ENCODE results near the gene MAP3K14.

The MAP3K14 gene

DNA sequence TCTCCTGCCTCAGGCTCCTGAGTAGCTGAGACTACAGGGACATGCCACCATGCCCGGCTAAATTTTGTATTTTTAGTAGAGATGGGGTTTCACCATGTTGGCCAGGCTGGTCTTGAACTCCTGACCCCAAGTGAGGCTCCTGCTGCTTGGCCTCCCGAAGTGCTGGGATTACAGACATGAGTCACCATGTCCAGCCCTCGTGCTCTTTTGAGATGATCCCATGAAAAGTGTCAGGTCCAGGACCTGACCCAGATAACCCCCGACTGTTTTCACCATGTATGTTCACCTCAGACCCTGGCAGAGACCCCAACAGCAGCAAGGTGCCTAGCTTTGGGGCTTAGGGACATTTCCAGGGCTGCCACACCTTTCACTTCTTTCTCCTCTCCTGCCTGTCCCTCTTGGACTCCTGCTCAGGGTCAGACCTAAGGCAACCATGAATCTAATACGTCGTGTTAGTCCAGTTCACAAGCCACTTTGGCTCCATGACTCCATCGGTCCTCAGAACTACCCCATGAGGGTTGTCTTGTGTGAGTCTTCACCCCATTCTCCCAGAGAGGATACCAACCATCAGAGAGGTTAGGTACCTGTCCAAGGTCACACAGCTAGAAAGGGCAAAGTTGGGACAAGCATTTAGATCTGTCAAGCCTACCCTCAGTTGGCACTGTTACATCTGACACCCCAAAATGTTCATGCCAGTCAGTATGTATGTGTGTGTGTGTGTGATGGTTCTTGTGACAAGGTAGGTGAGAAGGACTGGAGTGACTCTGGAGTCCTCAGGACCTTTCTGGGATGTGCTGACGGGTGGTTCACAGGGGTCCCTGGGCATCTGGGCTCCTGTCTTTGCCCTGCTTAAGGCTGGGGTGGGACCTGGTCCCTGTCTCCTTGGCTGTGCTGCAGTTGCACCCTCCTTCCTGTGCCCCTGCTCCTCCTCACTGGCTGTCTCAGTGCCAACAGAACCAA lies 23.1 kb upstream of the MAP3K14 start:
- DNase-seq (ENCODE audit: low read depth in 2 of 3, low spot score in 2 of 3): no peak

GRCh38 chr17:45338996-45339535 lies 22.2 kb upstream of the MAP3K14 start:
- DNase-seq (ENCODE audit: low read depth in 2 of 3, low spot score in 2 of 3): no peak

DNA sequence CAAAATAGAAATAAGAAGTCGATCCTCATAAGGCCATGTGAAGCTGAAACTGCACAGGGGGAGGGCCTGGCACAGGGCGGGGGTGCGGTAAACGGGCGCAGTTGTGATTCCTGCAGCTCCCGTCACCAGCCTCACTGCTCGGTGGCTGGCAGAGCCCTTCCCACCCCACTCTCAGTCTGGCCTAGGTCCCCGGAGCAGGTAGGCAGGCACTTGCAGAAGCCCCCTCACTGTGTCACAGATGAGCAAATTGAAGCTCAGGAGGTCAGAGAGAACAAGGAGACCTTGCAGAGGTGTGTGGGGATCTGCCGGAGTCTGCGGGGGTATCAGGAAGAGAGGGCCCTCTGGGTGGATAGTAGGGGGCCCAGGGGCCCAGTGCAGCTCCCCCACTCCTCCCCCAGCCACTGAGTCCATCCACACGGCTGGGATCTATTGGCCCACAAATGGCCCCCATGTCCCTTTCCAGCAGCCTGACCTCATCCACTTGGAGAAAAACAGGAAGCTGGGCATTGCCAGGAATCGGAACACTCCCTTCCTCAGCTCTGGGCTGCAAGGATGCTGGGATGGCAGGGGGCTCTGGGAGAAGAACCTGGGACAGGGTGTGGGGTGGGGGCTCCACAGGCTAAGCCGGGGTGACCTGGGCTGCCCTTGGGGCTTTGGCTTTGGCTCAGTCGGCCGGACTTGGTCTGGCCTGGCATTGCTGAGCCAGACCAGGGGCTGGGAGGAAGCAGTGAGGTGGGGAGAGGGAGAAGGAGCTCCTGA lies 21.4 kb upstream of the MAP3K14 start:
- DNase-seq (ENCODE audit: low read depth in 2 of 3, low spot score in 2 of 3): no peak

DNA sequence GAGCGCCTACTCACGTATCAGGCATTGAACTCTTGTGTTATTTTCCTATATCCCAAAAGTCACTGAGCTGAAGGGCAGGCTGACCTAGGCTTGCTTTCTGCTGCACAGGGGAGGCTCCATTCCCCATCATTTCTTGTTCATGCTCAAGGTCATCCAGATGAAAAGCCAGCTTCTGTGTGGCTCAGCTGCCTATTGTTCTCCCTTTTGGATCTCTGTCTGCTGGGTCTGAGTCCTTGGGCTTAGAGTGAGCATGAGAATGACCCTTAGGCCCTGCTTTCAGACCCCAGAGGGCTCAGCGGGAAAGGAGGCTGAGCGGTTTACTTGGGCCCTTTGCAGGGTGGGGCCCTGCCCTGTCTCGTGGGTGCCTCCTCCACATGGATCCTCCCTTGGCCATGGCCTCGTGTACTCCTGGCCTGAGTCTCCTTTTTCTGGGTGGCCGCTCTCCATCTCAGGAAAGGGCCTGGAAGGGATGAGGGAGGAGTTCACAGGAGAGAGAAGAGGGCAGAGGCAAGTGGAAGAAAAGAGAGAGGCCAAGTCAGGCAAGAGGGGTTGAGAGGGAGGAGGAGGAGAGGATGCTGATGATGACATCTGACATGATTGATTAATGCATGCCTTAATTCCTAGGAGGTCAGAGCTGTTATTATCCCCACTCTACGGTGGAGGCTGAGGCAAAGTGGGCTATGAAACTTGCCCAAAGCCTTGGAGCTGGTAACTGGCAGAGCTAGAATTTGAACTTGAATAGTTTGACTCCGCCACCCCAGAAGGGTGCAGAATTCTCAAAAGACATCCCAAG lies 19.8 kb upstream of the MAP3K14 start:
- no peak for DNase-seq (ENCODE audit: low read depth in 2 of 3, low spot score in 2 of 3)

DNA sequence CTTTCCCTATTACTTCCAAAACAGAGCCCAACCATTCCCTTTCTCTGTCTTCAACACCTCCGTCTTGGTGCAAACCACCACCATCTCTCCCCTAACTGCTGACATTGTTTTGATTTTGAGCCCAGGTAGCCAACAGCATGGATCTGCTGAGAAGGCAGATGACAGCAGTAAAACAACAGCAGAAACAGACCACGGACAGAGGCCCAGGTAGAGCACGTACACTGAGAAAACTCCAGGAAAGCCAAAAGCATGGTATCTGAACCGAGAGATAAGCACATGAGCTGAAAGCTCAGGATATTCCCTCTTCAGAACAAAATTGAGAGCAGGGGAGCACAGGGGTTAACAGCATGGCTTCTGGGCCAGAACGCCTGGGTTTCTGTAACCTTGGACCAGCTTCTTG lies 18.9 kb upstream of the MAP3K14 start:
- no peak for DNase-seq (ENCODE audit: low read depth in 2 of 3, low spot score in 2 of 3)

DNA sequence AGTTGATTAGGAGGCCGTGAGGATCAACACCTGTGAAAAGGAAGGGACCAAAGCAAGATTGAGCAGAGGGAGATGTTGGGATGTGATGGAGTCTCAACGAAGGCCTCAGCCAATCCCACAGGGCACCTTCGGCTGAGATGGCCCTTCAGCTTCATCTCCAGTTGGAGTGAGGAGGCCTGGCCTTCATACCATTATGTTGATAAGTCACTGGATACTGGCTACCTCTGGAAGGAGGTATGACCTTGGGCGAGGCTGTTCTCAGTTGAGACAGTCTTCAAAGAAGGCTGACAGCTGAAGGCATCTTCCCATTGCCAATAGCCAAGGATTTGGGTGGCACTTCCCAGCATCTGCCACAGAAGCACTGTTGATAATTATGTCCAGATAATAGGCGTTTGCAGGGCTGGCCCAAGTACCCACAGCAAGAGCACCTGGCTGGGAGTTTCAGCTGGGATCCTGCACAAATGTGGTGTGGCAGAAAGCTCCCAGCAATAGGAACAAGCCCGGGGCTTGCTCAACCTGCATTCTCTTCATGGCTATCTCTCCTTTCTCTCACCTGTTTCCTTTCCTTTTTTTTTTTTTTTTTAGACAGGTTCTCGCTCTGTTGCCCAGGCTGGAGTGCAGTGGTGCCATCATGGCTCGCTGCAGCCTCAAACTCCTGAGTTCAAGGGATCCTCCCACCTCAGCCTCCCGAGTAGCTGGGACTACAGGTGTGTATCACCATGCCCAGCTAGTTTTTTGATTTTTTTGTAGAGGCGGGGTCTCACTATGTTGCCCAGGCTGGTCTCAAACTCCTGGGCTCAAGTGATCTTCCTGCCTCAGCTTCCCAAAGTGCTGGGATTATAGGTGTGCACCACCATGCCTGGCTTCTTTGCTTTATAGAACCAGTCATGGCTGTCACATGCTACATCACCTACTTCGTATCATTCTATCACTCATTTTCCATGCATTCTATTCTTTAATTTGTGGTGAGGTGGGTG lies 18.2 kb upstream of the MAP3K14 start:
- no peak for DNase-seq (ENCODE audit: low read depth in 2 of 3, low spot score in 2 of 3)

GRCh38 chr17:45334231-45334630 lies 17.4 kb upstream of the MAP3K14 start:
- no peak for DNase-seq (ENCODE audit: low read depth in 2 of 3, low spot score in 2 of 3)

DNA sequence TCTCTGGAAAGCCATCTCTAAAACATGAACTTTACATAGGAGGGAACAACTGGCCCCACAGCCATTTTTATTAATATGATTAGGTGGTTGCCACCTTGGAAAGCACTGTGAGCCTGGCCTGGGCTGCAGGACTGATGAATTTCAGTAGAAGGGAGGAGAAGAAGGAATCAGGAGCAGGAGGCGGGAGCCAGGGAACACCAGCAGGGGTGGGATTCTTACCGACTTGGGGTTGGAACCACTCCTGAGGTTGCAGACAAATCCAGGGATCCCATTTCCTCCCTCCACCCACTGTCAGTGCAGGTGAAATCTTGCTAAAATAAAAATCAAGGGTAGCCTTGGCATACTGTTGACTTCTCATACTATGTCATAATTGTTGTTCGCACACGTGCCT lies 16.9 kb upstream of the MAP3K14 start:
- DNase-seq (ENCODE audit: low read depth in 2 of 3, low spot score in 2 of 3): no peak

DNA sequence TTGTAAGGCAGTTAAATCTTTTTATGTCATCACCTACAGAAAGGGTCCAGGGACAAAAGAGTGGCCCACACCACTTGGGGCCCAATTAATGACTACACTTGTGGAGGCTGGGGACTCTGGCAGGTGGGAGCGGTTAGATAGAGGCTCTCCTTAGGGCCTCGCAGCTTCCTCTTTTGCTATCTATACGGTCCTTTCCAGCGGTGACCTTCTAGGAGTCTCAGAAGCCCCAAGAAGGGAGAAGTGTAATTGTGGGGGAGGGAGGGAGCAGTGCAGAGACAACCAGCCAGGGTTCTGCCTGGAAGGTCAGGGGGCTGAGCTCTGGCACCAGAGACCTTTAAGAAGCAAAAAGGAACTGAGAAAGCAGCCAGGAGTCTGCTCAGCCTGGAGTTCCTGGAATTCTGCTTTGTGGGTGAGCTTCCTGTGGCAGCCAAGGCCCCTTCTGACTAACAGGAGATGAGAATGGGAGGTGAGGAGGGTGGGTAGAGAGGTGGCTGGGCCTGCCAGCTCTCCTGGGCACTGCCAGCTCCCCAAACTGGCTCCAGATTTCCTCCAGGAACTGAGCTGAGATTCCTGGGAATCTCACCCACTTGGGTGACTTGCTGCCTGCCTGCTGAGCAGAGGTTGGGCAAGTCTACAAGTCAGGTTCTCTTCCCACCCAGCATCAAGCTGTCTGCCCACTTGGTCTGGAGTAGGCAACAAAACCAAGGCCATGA lies 16.3 kb upstream of the MAP3K14 start:
- no peak for DNase-seq (ENCODE audit: low read depth in 2 of 3, low spot score in 2 of 3)

DNA sequence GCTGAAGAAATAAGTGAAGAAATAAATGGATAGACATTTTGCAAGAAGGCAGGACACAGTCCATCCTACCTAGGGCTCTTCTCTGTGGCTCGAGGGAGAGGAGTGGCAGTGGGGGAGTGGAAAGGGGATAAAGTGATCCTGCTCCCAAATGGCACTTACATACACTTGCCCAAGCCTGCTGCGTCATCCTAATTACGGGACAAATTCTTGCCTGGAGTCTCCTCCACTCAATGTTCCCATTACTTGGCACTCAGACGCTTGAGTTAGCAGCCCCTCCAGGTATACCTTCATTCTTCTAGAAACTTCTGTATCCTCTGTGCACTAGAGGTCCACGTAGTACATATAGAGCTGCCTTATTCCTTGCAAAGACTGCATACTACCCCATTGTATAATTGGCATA lies 15.7 kb upstream of the MAP3K14 start:
- no peak for DNase-seq (ENCODE audit: low read depth in 2 of 3, low spot score in 2 of 3)

GRCh38 chr17:45326626-45327025 lies 9.8 kb upstream of the MAP3K14 start:
- no peak for DNase-seq (ENCODE audit: low read depth in 2 of 3, low spot score in 2 of 3)

GRCh38 chr17:45325810-45326209 lies 9.0 kb upstream of the MAP3K14 start:
- no peak for DNase-seq (ENCODE audit: low read depth in 2 of 3, low spot score in 2 of 3)

DNA sequence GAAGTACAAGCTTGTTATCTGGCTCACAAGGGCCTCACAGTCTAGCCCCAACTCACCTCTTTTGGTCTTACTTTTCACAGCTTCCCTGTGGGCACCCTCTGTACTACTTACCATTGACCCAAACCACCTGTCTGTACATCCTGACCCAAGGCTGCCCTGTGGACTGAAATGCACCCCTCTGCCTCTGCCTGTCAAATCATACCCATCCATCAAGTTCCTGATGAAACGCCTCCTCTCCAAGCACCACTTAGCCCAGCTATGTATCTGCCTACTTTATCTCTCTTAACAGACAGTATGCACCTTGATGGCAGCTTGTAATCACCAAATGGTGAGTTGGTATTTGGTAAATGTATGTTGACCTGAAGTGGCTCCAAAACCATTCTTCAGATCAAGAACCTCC lies 7.5 kb upstream of the MAP3K14 start:
- no peak for DNase-seq (ENCODE audit: low read depth in 2 of 3, low spot score in 2 of 3)

GRCh38 chr17:45322168-45322567 lies 5.3 kb upstream of the MAP3K14 start:
- DNase-seq (ENCODE audit: low read depth in 2 of 3, low spot score in 2 of 3): no peak

- DNase-seq (ENCODE audit: low read depth in 2 of 3, low spot score in 2 of 3): no peak
Measured at GRCh38 chr17:45320931-45321461, 4.2 kb upstream of the MAP3K14 start.

DNA sequence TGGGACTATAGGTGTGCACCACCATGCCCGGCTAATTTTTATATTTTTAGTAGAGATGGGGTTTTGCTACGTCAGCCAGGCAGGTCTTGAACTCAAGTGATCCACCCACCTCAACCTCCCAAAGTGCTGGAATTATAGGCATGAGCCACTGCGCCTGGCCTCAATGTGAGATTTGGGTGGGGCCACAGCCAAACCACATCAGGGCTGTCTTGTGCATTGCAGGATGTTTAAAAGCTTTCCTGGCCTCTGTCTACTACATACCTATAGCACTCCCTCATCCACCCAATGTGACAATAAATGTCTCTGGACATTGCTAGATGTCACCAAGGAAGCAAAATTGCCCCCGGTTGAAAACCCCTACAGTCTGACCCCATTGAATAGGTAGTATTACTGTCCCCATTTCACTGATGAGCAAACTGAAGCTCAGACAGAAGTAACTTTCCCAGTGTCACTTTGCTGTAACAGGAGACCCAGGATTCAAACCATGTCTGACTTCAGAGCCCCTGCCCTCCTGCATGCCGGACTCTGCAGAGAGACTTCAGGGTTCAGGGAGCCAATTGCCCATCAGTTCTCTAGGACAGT lies 3.6 kb upstream of the MAP3K14 start:
- DNase-seq (ENCODE audit: low read depth in 2 of 3, low spot score in 2 of 3): no peak

- DNase-seq (ENCODE audit: low read depth in 2 of 3, low spot score in 2 of 3): no peak
Measured at GRCh38 chr17:45319239-45319703, 2.5 kb upstream of the MAP3K14 start.

DNA sequence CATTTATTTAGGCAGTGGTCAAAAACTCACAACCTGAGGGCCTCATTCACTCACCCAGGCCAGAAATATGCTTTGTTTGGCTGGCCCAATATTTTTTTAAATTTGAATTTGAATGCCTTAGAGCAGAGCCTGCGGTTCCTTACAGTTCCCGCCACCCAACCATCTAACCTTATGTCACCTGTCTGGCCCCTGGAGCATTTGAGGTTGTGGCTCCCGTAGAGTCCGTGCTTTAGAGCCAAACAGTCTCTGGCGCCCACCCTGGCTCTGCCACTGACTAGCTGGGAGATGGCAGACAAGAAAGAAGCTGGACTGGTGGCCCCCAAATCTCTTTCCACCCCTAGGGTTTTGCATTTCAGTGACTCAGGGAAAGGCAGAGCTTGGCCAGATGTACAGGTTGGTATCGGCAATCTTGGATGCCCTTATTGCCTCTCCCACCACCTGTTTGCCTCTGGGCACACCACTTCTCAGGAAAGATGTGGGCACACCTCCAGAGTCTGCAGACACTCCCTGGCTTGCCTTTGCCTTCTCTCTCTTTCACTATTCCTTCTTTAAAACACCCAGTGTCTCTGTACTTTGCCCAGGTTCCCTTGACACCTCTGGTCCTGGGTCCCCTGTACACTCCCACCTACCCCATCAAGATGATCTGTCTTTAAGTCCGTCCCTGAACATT lies 1.9 kb upstream of the MAP3K14 start:
- DNase-seq (ENCODE audit: low read depth in 2 of 3, low spot score in 2 of 3): no peak
